GM19324 (cell line): ENCODE measurements around the gene ERICH3.
A peak's percentile ranks its signal among the peaks of the same experiment; 100 is the strongest.

ENCODE experiments used
- ATAC-seq: cut with Tn5 transposase; IDR thresholded peaks from one replicate; pipeline ENCODE4 v1.9.1; 2021; ENCODE audit warnings: mild to moderate bottlenecking, moderate library complexity; ENCODE audit not compliant: unreplicated experiment, low FRiP score

Gene ERICH3

DNA sequence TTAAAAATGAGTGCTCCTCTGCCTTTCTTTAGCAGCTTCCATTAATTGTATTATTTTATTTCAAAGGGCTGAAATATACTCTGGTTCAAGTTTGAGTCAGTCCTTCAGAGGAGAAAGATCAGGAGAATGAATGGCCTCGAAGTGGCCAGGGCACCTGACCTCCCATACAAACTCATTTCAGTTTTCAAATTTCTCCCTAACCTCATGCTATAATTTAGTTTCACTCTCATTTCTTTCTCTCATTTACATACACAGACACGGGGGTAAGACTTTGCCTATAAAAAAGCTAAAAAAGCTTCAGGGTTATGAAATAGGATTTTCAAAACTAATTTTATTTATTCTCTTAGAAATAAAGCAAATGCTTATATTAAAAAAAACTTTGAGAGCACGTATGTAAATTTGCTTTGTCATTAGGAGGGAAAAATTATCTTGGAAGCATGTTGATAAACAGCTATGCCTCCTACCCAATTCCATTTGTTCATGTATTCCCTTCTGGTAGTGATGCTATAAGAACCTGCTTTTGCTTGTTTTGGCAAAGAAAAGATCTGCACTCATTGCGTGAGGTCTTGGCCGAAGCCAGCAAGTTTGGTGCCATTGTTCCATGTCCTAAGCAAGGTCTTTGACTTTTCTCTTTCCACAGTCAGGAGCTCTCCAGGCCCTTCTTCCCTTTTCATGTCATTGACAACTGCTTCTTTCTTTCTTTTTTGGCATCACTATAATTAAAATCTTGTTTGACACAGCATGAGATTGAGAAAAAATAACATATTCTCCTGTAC, 80.8 kb downstream of the ERICH3 start:
- ATAC-seq = no peak

DNA sequence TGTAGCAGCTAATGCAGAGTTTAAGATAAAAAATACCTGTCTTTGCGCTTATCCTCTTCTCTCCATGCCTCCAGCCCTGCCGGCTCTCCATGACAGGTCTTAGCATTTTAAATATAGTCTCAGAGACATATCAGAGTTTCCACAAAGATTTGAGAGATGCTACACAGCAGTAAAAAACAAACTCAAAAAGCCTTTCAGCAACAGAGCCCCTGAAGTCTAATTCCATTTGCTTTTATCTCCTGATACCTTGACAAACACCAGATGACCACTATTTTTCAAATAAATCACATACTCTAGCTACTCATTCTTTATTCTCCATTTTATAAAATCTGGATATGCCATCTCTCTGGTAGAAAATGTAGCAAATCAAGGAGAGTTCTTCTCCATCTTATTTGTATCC, 81.6 kb downstream of the ERICH3 start:
- ATAC-seq = no peak

DNA sequence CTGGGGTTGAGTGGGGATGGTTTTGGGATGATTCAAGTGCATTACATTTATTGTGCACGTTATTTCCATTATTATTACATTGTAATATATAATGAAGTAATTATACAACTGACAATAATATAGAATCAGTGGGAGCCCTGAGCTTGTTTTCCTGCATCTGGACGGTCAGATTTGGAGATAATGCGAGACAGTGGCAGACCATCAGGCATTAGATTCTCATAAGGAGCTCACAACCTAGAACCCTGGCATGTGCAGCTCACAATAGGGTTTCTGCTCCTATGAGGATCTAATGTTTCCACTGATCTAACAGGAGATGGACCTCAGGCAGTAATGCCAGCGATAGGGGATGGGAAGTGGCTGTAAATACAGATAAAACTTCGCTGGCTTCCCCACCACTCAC, 83.3 kb downstream of the ERICH3 start:
- ATAC-seq = no peak

DNA sequence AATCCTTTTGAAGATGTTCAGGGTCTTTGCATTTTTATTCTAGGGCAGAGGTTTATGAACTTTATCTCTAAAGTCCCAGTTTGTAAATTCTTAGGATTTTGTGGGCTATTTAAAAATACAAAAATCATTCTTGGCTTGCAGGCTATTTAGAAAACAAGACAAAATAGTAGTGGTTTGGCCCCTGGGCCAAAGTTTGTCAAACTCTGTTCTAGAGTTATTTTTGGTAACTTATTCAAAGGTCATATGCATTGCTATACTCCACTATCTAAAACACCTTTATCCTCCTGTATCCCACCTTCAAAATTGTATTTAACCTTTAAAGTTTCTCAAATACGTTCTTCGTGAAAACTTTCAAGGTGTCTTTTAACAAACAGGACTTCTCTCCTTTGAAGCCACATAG, 85.7 kb downstream of the ERICH3 start:
- no peak for ATAC-seq

DNA sequence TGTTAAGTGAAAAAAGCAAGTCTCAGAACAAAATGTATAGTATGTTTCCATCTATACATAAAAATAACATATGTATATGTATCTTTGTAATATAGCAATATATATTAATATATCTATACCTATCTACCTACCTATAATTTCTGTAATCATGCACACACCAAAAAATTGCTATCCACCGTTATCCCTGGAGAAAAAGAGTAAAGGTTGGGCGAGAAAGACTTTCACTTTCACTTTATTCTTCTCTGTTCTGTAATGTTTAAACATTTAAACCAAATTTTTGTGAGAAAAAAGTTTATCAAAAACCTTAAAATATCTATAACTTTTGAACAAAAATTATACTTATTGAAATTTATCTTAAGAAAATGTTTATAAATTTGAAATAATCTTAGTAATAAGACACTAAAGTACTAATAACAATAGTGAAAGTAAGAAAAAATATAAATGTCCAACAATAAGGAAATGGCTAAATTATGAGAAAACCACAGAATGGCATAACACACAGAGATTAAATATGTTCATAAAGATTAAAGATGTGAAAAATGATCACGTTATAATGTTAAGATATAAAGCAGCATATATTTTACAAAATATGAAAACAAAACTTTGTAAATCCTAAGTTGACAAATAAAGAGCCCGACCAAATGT, 87.2 kb downstream of the ERICH3 start:
- no peak for ATAC-seq

DNA sequence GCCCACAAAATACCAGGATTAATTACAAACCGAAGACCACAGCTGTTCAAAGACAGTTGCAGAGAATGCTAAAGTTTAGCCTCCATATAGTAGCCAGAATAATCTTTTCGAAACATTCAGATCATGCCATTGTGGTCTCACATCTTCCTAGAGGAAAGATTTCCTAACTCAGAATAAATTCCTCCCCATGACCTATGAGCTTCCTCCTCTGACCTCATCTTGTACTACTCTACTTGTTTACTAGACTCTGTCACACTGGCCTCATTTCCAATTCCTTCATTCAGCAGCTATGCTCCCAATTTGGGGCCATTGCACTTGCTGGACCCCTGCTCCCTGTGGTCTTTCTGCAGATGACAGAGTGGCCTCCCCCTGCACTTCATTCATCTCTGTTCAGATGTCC, 89.4 kb downstream of the ERICH3 start:
- ATAC-seq = no peak

DNA sequence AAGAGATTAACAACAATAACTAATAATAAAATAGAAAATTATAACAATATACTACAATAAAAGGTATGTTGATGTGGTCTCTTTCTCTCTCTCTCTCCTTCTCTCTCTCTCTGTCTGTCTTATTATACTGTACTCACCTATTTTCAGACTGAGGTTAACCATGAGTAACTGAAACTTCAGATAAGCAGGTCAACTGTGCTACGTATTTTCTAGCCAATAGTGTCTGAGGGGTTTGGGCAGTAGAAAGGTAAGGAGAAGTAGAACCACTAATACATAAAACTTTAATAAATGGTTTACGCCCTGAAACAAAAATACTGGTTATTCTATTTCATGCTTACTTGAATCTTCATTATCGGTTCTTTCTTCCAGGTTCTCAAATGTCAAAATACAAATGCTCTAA, 90.2 kb downstream of the ERICH3 start:
- no peak for ATAC-seq

DNA sequence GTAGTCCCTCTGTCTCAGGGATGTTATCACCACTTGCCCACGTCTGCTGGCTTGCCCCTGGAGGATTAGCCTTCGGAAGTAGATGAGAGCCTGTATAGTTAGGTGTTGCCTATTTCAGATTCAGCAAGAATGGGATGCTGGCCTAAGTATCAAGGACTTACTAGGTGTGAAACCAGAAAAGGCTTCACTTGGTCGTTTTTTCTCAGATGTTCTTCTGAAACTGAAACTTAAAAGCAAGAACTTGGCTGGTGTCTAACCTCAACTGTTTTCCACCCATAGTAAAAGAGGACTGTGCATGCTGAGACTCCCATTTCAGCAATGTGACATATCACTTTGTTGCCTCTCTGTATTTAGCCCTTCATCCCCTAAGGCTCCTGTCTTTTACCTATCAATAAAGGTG, 94.2 kb downstream of the ERICH3 start:
- ATAC-seq = peak; percentile 98

DNA sequence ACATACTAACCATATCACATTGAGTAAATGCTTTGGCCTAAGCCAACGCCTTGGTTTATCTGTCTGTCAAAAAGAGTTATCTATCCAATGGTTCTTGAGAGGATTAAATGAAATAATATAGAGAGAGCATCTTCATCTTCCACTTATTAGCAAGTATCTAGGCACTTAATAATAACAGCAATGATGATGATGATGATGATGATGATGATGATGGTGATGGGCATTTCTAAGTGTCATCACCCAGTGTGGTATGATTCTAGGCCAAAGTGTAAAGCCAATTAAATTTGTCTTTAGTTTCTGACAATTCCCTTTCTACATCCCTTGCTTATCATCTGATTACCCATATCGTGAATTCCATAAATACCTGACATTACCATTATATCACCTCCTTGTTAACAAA, 95.5 kb downstream of the ERICH3 start:
- no peak for ATAC-seq

DNA sequence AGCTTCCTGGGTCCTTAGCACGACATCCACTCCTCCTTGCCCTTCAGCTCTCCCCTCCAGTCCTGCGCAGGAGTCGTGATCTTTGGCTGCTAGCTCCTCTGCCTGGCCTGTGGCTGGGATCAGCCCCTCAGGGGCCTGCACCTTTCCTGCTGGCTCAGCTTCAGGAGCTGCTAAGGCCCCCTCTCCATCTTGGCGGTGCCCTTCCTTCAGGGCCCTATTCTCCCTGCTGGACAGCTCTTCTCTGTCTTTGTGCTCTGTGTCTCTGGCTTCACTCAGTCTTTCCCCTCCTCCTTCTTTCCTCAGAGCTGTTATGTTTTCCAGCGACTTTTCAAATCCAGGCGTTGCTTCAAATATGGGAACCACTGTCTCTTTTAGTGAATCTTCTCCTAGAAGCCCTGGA, 101.7 kb downstream of the ERICH3 start:
- no peak for ATAC-seq

DNA sequence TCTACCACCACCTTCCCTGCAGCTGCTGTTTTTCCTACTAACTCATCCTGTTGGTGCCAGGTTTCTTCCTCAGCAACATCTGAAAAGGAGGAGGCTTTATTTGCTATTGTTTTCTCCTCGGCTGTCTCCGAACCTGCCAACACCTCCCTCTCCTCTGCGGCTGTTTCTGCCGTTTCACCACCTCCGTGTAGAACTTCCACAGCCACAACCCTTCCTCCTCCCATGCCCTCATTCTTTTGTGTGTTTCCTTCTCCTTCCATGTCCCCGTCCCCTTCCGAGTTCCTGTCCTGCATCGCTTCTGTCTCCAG, 102.1 kb downstream of the ERICH3 start:
- no peak for ATAC-seq

DNA sequence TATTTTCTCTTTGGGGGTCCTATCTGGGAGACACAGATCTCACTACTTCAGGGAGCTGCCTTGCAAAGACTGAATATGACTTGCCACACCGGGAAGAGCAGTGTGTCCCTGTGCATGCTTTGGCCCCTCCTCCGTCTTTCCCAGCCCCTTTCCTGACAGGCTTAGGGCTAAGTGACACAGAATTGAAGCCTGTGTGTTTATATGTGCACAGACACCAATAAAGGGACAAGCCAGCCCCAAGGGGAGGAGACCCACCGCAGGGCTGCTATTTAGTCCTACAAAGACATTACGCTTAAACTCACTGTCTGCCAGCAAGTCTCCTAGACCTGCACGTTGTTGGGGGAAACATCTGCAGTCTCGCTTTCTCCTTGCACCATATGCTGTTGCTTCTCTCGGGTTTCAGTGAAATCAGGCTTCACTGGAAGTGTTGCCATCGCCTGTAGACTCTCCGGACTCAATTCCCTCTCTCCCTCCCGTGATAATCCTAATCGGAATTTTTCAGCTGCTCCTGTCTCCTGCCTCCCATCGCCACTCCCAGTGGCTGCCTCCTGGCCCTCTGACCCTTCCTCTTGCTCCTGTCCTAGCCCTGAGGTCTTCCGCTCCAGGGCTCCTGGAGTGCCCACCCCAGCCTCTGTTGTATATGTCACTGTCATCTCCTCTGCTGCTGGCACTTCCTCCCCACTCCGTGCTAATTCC, 102.6 kb downstream of the ERICH3 start:
- no peak for ATAC-seq

DNA sequence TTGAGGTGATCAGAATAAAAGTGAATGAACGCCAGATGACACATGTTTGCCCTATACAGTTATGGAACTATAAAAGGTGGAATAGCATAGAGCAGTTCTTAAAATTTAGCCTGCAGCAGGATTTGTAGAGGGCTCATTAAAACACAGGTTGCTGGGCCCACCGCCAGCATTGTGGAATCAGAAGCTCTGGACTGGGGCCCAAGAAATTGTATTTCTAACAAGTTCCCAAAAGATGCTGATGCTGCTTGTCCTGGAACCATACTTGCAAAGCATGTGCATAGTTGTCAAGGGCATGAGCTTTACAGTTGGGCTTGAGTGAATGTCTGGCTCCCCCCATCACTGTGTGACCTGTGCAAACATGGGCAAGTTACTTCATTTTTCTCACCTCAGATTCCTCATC, 123.7 kb downstream of the ERICH3 start:
- no peak for ATAC-seq

DNA sequence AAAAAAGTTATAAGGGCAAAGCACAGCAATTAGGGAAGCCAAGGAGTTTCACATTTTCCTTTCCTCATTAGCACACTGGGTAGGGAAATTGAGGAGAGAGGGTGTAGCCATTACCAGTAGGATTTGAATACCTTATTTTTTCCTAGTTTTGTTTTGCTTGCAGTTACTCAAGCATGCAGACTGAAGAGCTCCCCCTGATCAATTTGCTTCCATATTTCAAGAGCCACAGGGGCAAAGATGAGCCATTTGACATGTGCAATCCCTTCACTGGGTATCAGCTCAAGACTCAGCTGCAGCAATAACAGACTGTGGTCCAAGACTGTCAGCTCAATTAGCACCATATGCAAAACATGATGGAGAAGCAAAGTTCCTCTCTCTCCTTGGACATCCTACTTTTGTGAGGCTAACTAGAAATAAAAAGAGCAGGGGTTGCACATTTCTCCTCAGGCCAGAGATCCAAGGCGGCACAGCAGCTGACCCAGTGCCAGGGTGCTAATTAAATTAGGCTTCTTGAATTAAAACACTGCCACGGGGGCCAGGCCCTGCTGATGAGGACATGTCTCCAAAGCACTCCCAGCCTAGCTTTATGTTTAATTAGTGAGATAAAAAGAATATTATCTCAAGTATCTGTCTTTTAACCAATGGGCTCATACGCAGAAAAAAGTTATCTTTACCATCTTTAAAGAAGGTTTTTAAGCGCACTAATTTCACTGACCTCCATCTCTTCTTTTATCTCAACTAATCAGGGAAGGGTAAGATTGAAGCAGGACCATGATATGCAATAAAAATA, 124.4 kb downstream of the ERICH3 start:
- no peak for ATAC-seq

DNA sequence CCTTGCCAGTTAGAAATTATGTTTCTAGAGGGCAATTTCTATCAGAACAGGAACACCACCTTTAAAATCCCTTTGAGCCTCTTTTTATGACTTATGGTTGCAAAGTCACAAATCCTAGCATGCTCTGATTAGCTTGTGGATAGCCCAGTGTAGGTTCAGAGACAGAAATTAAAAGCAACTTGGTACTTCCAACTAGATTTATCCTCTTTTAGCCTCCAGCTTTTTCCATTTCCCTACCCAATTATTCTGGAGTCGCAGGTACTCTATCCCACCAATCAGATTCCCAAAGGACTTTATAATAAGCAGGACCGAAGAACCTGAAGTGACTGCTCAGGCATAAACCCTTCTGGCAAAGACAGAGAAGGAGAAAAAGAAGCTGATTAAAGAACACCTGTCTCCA, 127.8 kb downstream of the ERICH3 start:
- no peak for ATAC-seq

DNA sequence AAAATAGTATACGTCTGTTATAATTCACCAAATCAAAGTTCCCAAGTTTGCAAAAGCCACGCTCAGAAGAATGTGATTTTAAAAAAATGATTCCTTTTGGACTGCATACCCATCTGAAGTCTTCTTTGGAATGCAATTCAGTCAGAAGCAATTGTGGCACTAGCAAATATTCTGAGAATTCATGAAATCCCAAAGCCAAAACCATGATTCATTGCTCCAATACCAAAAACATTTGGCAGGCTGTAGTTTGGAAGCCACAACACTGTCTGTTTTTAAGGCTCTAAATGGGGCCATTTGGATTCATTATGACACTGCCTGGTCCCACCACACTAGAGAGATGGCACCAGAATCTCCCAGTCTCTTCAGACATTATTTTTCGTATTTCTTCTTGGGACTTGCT, 139.4 kb downstream of the ERICH3 start:
- ATAC-seq = no peak

DNA sequence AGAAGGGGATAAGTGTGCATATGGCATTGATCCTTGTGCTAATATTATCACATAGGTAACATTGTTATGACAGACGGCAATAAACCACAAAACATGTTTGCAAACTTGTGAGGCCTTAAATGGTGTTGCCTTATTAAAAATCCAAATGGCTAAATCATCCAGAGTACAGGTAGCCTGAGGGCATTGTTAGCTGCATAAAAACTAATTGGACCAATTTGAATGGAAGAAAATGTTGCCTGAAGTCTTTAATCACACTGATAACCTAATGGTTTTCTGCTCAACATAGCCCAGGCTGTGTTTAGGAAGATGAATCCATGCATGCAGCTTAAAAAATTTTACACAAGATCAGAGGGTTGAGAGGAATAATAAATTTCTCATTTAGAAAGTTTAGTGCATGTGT, 141.8 kb downstream of the ERICH3 start:
- no peak for ATAC-seq

DNA sequence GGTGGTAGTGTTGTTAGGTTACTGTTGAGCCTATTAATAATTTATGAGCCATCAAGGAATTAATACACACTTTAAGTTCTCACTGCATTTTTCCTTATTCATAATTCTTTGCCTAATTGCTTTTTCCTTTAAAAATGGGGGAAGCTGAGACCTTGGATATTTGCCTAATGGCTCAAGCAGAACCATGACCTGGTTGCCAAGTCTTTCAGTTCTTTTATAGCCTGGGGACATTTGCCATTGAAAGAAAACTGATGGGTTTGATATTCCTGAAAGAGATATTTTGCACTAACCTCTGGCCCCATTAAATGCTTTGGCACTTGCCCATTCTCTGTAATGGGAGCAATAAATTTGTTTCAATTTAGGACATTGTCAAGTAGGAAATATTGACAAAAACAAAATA, 142.7 kb downstream of the ERICH3 start:
- no peak for ATAC-seq

DNA sequence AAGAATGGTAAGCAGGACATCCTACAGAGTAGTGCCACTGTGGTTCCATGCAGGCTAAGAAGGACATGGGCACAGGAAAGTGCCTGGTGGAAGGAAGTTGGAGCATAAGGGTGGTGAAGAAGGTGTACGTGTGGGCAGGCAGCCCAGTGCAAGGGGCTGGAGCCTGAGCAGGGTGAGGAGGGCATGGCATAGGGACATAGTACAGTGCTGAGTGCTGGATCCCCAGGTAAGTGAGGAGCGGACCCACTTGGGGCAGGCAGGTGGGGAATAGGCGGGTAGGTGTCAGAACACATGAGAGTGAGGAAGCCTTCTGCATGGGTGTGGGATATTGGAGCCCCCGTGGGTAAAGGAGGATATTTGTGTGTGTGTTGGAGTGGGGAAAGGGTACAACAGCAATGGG, 145.5 kb downstream of the ERICH3 start:
- no peak for ATAC-seq

DNA sequence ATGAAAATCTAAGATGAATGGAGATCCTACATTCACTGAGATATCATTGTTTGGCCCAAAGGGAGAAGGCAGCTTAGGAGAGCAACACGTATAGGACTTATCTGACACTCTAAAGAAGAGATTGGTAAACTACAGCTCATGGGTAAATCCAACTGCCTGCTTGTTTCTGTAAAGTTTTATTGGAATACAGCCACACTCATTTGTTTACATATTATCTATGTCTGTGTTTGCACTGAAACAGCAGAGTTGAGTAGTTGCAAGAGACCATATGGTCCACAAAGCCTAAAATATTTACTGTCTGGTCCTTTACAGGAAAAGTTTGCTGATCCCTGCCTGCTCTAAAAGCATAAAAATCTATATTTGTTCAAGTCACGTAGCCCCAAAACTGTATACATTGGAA, 146.9 kb downstream of the ERICH3 start:
- ATAC-seq = no peak

DNA sequence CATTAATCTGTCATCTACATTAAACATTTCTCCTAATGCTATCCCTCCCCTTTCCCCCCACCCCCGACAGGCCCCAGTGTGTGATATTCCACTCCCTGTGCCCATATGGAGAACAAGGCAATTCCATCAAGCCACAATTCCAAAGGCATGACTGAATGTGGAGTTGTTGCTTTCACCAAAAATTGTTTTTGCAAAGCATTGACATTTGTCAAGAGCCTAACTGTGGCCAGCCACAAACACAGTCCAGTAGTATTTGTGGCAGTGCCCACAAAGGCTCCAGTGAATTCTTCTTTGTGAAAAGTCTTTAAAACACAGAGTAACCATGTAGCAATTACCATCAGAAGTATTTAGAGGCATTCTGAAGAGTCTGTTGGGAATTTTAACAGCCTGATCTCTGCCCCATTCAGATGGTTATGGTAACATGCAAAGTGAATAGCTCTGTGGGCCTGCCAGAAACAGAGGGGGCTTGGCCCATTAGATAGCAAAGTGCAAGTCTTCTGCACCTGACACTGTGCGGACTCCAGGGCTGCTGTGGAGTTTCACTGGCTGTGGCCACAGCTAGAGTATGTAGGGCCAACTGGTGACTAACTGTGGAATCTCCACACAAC, 149.6 kb downstream of the ERICH3 start:
- ATAC-seq = no peak
